Activated T-cell treated with anti-CD3 and anti-CD28 coated beads, Interleukin-2, amount 50 U/mL, for 4 hours (primary cell): ENCODE measurements around the gene GPBP1. TPM values are rescaled to one million over a fixed set of nuclear protein-coding genes. Genes with fewer than 3 reads are reported as not detected.
A peak's percentile ranks its signal among the peaks of the same experiment; 100 is the strongest.

Experiments used
- ATAC-seq, 2 donors: fragments of 200-7000 bp; cut with Tn5 transposase; one replicate each; pipeline ENCODE4 v1.10.0; 2021
- DNase-seq: peaks from one replicate; pipeline ENCODE4 v3.0.0-alpha.2; 2020
- H3K27me3 Mint-ChIP-seq: one replicate; pipeline ENCODE4 v1.8.0; 2021; ENCODE audit warnings: low read depth, mixed read lengths
- H3K36me3 Mint-ChIP-seq: one replicate; pipeline ENCODE4 v1.8.0; 2022; ENCODE audit warnings: mixed read lengths; ENCODE audit not compliant: insufficient read depth
- H3K4me1 Mint-ChIP-seq: one replicate; pipeline ENCODE4 v1.8.0; 2021; ENCODE audit warnings: low read depth, mixed read lengths
- H3K4me3 Mint-ChIP-seq: one replicate; pipeline ENCODE4 v1.8.0; 2021; ENCODE audit warnings: mild to moderate bottlenecking, moderate library complexity, mixed read lengths
- H3K9me3 Mint-ChIP-seq: one replicate; pipeline ENCODE4 v1.8.0; 2021; ENCODE audit warnings: mixed read lengths
- total RNA-seq, 3 donors: library from RNA; stranded (reverse); gene quantifications; one replicate each; pipeline ENCODE4 v1.2.1, GENCODE V29; 2021

Gene GPBP1
- total RNA-seq, 3 donors from 2014 or later, result 51.4 to 62.0 (median 58.7) TPM

GRCh38 chr5:57211039-57211438, 37.2 kb downstream of the GPBP1 start:
- Mint-ChIP-seq H3K4me3 (no peak overlapping the region), H3K36me3 (peaks cover 23% of the 10 kb centered on the region), H3K4me1 (peaks cover 68% of the 10 kb centered on the region), H3K9me3 (no peaks in the 10 kb centered on the region), H3K27me3 (no peaks in the 10 kb centered on the region)
- DNase-seq (no peak), ATAC-seq (peak; percentile 29 to 46)

GRCh38 chr5:57215629-57216195, 41.9 kb downstream of the GPBP1 start:
- Mint-ChIP-seq H3K27me3 (no peaks in the 10 kb centered on the region), H3K4me3 (peak overlapping the region; percentile 4), H3K9me3 (no peaks in the 10 kb centered on the region), H3K4me1 (peaks cover 47% of the 10 kb centered on the region), H3K36me3 (peaks cover 12% of the 10 kb centered on the region)
- DNase-seq (no peak), ATAC-seq (peak in 1 of 2 donors; percentile 17)

DNA sequence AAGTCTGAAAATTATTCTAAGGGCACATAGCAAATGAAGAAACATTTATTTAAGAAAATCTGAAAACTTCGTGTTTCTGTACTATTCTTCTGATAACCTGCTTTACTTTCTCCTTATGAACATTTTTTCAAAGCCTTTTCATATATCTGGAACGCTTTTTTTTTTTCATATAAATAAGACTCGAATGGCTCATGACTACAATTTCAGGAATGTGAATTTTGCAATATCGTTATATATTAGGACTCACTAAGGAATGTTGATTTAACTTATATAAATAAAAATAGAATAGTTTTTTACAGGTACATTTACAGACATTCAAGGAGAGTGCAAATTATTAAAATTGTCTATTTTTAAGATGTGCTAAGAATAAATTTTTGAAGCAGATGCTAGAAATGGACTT, 42.9 kb downstream of the GPBP1 start:
- no peak overlapping the region for H3K4me3 Mint-ChIP-seq
- H3K4me1 Mint-ChIP-seq, result peaks cover 48% of the 10 kb centered on the region
- H3K9me3 Mint-ChIP-seq, result no peaks in the 10 kb centered on the region
- H3K27me3 Mint-ChIP-seq, result no peaks in the 10 kb centered on the region
- no peak for ATAC-seq
- DNase-seq, result no peak
- H3K36me3 Mint-ChIP-seq, result peaks cover 17% of the 10 kb centered on the region

- no peaks in the 10 kb centered on the region for H3K9me3 Mint-ChIP-seq
- peaks cover 17% of the 10 kb centered on the region for H3K36me3 Mint-ChIP-seq
- no peak for DNase-seq
- peak; percentile 38 to 40 for ATAC-seq
- H3K4me3 Mint-ChIP-seq, result no peak overlapping the region
- H3K4me1 Mint-ChIP-seq, result peaks cover 46% of the 10 kb centered on the region
- H3K27me3 Mint-ChIP-seq, result no peaks in the 10 kb centered on the region
Measured at GRCh38 chr5:57219386-57219785, 45.5 kb downstream of the GPBP1 start.

- Mint-ChIP-seq H3K9me3 (no peaks in the 10 kb centered on the region), H3K4me3 (no peak overlapping the region), H3K36me3 (peaks cover 9% of the 10 kb centered on the region), H3K4me1 (peaks cover 42% of the 10 kb centered on the region), H3K27me3 (no peaks in the 10 kb centered on the region)
- DNase-seq (no peak), ATAC-seq (peak; percentile 63 to 80)
Measured at GRCh38 chr5:57221049-57221568, 47.2 kb downstream of the GPBP1 start.

GRCh38 chr5:57225553-57225952, 51.7 kb downstream of the GPBP1 start:
- Mint-ChIP-seq H3K27me3 (no peaks in the 10 kb centered on the region), H3K4me1 (peaks cover 28% of the 10 kb centered on the region), H3K9me3 (no peaks in the 10 kb centered on the region), H3K4me3 (no peak overlapping the region), H3K36me3 (peaks cover 8% of the 10 kb centered on the region)
- DNase-seq (no peak), ATAC-seq (peak in 1 of 2 donors; percentile 41)

- no peak for DNase-seq
- H3K4me3 Mint-ChIP-seq, result no peak overlapping the region
- H3K9me3 Mint-ChIP-seq, result no peaks in the 10 kb centered on the region
- no peak for ATAC-seq
- peaks cover 34% of the 10 kb centered on the region for H3K4me1 Mint-ChIP-seq
- peaks cover 25% of the 10 kb centered on the region for H3K36me3 Mint-ChIP-seq
- H3K27me3 Mint-ChIP-seq, result no peaks in the 10 kb centered on the region
Measured at GRCh38 chr5:57229313-57229712, 55.5 kb downstream of the GPBP1 start.

DNA sequence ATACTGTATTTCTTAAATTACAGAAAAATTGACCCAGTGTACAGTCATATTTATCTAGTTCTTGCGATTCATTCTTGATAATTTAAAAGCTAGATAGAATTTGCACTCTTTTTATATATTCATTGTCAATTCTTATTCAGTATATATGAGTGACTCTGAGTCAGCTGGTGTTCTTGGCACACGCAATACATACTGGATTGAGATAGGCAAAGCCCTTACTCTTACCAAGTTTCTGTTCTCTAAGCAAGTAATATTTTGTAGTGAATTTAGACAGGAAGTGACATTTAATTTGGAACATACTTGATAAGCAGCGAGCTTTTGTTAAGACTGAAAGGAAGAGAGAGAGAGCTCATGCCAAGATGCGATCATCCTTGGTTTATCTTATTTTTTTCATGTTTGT, 57.7 kb downstream of the GPBP1 start:
- H3K36me3 Mint-ChIP-seq, result peaks cover 26% of the 10 kb centered on the region
- no peak for DNase-seq
- no peaks in the 10 kb centered on the region for H3K27me3 Mint-ChIP-seq
- peaks cover 33% of the 10 kb centered on the region for H3K4me1 Mint-ChIP-seq
- peak; percentile 21 to 43 for ATAC-seq
- H3K9me3 Mint-ChIP-seq, result no peaks in the 10 kb centered on the region
- no peak overlapping the region for H3K4me3 Mint-ChIP-seq

DNA sequence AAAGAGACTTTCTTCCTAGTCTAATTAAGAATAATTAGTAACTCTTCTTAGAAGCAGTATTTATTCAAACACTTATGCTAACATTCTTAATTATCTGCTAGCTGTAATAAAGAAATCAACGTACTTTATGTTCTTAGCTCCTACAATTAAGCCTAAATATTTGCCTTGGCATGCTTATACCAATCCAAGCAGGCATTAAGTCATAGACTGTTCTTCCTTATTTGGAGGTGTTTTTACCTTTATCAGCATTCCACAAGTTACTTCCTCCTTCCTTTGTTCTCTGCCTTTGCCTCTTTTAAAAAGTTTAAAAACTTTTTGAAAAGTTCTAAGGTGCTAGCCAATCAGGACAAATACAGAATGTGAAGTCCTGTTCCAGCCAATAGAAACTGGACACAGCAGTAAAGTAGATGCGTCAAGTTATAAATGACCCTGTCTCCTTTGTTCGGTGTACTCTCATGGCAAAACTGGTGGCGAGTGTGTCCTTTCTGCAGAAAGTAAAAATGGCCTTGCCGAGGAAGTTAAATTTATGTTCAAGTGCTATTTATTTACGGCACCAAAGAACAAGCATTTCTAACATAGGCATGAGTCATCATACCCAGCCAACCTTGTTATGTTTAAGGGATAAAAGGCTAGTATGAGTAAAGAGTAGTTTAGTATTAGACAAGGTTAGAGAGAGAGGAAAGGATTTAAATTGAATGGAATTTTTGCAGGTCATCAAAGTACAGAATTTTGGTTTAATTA, 58.6 kb downstream of the GPBP1 start:
- Mint-ChIP-seq H3K4me3 (peak overlapping the region; percentile 29), H3K4me1 (peaks cover 34% of the 10 kb centered on the region), H3K27me3 (no peaks in the 10 kb centered on the region), H3K9me3 (no peaks in the 10 kb centered on the region), H3K36me3 (peaks cover 32% of the 10 kb centered on the region)
- DNase-seq (no peak), ATAC-seq (no peak)

DNA sequence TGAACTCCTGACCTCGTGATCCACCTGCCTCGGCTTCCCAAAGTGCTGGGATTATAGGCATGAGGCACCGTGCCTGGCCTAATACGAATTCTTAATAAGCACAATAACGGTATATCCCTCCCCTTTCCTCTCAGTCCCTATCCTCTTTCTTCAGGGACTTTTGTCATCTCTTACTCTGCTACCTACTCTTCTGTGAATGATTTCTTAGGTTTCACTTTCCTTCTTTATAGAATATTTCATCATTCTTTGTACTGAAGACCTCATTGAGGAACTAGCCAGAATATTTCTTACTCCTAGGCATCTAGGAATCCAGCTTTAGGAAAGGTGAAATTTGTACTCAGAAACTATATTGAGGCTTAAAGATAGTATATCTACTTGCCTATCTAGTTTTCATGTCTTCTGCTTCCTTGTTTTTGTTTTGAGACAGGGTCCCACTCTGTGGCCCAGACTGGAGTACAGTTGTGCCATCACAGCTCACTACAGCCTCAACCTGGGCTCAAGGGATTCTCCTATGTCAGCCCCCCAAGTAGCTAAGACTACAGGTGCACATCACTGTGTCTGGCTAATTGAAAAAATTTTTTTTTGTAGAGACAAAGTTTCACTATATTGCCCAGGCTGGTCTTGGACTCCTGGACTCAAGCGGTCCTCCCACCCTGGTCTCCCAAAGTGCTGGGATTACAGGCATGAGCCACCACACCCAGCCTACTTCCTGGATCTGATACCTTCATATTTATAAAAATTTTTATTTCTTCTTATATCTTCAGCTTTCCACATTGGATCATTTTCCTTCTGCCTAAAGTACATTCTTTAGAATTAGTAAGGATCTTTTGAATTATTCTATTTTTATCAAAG, 69.7 kb downstream of the GPBP1 start:
- H3K36me3 Mint-ChIP-seq, result peaks cover 35% of the 10 kb centered on the region

DNA sequence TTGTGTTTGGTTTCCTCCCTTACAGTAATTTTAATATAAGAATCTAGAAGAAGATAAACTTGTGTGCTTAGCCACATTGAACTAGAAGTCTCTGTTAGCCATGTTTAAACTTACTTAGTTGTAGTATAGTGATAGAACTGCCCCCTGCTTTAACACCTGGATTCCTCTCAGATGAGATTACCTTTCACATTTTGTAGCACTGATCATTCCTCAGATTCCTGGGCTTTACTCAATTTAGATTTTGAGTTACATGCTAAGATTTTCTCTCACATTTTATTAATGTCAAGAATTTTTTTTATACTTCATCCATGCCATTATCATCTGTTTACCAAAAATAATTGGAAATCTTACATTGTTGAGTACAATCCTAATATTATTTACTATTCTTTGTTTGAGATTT, 70.5 kb downstream of the GPBP1 start:
- Mint-ChIP-seq H3K27me3 (no peaks in the 10 kb centered on the region), H3K4me1 (peaks cover 36% of the 10 kb centered on the region), H3K4me3 (no peak overlapping the region), H3K36me3 (peaks cover 36% of the 10 kb centered on the region), H3K9me3 (no peaks in the 10 kb centered on the region)
- ATAC-seq, result no peak
- DNase-seq, result no peak

More for the DNA sequence above, 69.7 kb downstream of the GPBP1 start:
- DNase-seq, result no peak
- H3K4me1 Mint-ChIP-seq, result peaks cover 38% of the 10 kb centered on the region
- peak; percentile 18 to 59 for ATAC-seq
- no peak overlapping the region for H3K4me3 Mint-ChIP-seq
- H3K9me3 Mint-ChIP-seq, result no peaks in the 10 kb centered on the region
- H3K27me3 Mint-ChIP-seq, result no peaks in the 10 kb centered on the region

- H3K27me3 Mint-ChIP-seq, result no peaks in the 10 kb centered on the region
- H3K4me3 Mint-ChIP-seq, result no peak overlapping the region
- H3K9me3 Mint-ChIP-seq, result no peaks in the 10 kb centered on the region
- peak; percentile 43 to 56 for ATAC-seq
- no peak for DNase-seq
- peaks cover 35% of the 10 kb centered on the region for H3K36me3 Mint-ChIP-seq
- H3K4me1 Mint-ChIP-seq, result peaks cover 35% of the 10 kb centered on the region
Measured at GRCh38 chr5:57246426-57246825, 72.6 kb downstream of the GPBP1 start.

GRCh38 chr5:57247765-57248164, 73.9 kb downstream of the GPBP1 start:
- H3K36me3 Mint-ChIP-seq, result peaks cover 38% of the 10 kb centered on the region
- no peak for DNase-seq
- ATAC-seq, result no peak
- no peaks in the 10 kb centered on the region for H3K9me3 Mint-ChIP-seq
- peaks cover 35% of the 10 kb centered on the region for H3K4me1 Mint-ChIP-seq
- H3K27me3 Mint-ChIP-seq, result no peaks in the 10 kb centered on the region
- H3K4me3 Mint-ChIP-seq, result no peak overlapping the region

GRCh38 chr5:57249265-57249874, 75.5 kb downstream of the GPBP1 start:
- Mint-ChIP-seq H3K4me1 (peaks cover 24% of the 10 kb centered on the region), H3K36me3 (peaks cover 44% of the 10 kb centered on the region), H3K4me3 (no peak overlapping the region), H3K27me3 (no peaks in the 10 kb centered on the region), H3K9me3 (no peaks in the 10 kb centered on the region)
- ATAC-seq, result no peak
- DNase-seq, result no peak
